ENCODE data around the gene PLCG2. TPM values are rescaled to one million over a fixed set of nuclear protein-coding genes. Genes with fewer than 3 reads are reported as not detected.
"Not testable (repeated sequence)": the region's sequence is repeated elsewhere in the genome, so short reads cannot be mapped to it uniquely, and the experiment has no call there.

PLCG2 gene
- total RNA-seq, 1 donor = 31.9 TPM

DNA sequence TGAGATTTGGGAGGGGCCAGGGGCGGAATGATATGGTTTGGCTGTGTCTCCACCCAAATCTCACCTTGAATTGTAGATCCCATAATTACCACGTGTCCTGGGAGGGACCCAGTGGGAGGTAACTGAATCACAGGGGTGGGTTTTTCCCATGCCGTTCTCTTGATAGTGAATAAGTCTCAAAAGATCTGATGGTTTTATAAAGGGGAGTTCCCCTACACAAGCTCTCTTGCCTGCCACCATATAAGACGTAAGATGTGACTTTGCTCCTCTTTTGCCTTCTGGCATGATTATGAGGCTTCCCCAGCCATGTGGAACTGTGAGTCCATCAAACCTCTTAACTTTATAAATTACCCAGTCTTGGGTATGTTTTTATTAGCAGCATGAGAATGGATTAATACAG is 230.7 kb downstream of the PLCG2 start:
- H3K4me1 ChIP-seq (ENCODE audit: insufficient read depth, low read length); H3K9me3 ChIP-seq (ENCODE audit: low read depth, low read length); H3K27me3 ChIP-seq (ENCODE audit: insufficient read depth, low read length); H3K4me3 ChIP-seq (ENCODE audit: low read length): not testable (repeated sequence)

DNA sequence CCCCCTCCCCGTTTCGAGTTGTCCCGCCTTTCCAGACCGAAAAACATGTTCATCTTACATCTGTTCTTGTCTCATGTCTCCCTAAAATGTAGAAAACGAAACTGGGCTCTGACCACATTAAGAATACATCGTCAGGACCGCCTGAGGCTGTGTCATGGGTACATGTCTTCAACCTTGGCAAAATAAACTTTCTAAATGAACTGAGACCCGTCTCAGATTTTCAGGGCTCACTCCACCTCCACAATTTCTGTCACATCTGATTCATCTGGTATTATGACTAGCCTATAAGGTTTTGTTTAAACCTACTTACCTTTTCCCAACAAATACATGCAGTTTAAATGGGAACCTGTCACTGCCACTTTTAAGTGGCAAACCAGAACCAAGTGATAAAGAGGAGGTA is 231.6 kb downstream of the PLCG2 start:
- Histone ChIP-seq H3K27me3 (ENCODE audit: insufficient read depth, low read length) (peaks cover 16% of the 10 kb centered on the region), H3K9me3 (ENCODE audit: low read depth, low read length) (no peaks in the 10 kb centered on the region), H3K4me1 (ENCODE audit: insufficient read depth, low read length) (peaks cover 10% of the 10 kb centered on the region), H3K4me3 (ENCODE audit: low read length) (peak overlapping the region; percentile 48)

DNA sequence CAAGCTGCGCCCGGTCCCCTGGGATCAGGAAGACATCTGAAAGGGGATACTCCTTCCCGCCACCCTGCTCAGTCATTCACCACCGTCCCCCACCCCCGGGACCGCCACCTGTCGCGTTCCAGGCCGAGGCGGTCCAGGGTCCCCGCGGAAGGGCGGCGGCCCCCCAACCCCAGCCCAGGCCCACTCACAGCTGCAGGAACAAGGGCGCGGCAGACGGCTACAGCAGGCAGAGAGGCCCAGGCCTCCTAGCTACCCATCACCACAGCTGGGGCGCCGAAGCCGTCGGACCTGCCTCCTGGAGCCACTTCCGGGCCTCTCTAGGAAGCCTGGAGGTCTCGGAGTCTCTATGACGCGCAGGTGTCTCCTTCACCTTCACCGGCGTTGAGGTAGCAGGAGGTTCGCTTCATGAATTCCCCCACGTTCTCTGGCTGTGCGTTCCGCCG is 232.1 kb downstream of the PLCG2 start, which contains the start of gene SDR42E1:
Gene SDR42E1 (minus strand): TSS at position 272 of the 443 bp plus-strand sequence. CDS start 10,612 bp downstream, outside the sequence.
- Histone ChIP-seq H3K4me1 (ENCODE audit: insufficient read depth, low read length) (peaks cover 10% of the 10 kb centered on the region), H3K9me3 (ENCODE audit: low read depth, low read length) (no peaks in the 10 kb centered on the region), H3K4me3 (ENCODE audit: low read length) (peak within 1 kb of the TSS; percentile 48)

More for the DNA sequence above, 232.1 kb downstream of the PLCG2 start, which contains the start of gene SDR42E1:
- H3K27me3 ChIP-seq (ENCODE audit: insufficient read depth, low read length) = peaks cover 16% of the 10 kb centered on the region

Other genes with a start within 250 kb of the PLCG2 start
- gene SDR42E1, start 232.2 kb downstream of the PLCG2 start, total RNA-seq = 2.8 TPM